Measurements from ENCODE around the gene GCNA.
"Not testable (repeated sequence)": the region's sequence is repeated elsewhere in the genome, so short reads cannot be mapped to it uniquely, and the experiment has no call there.

Gene GCNA

DNA sequence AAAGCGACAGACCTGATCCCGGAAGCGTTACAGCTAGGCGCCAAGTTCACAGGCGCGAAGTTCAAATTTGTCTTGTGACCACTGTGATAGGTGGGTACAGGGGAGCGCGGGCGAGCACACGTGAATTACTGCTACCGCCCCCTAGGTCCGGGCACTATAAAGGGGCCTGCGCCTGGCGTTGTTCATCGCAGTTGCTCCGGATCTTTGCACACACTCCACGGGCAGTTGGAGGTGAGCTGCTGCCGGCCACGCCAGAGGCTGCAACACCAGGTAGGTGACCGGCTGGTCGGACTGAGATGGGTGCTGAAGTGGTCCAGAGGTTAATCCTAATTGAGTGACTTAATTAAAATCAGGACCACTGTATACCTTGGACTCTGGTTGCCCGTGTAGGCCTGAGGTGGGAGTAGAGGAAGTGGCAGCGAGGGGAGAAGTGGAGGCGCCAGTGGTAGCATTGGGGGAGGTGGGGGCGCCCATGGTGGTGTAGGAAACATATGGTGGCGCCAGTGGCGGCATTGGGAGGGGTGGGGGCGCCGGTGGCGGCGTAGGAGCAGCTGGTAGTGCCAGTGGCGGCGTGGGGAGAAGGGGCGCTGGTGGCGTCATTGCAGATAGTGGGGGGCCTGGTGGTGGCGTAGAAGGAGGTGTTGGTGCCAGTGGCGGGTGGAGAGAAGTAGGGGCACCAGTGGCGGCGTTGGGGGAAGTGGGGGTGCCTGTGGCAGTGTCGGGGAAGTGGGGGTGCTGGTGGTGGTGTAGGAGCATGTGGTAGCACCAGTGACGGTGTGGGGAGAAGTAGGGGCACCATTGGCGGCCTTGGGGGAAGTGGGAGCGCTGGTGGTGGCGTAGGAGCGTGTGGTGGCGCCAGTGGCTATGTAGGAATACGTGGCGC is at the start of gene GCNA:
Gene GCNA, plus strand, starts transcription at position 185 of the 883 bp plus-strand sequence. CDS start 2,385 bp downstream, outside the sequence.
- DNase-seq (ENCODE audit: low read depth) = no peak

GRCh38 chrX:71532078-71532752 is 46.0 kb upstream of the GCNA start:
- DNase-seq (ENCODE audit: low read depth) = no peak

DNA sequence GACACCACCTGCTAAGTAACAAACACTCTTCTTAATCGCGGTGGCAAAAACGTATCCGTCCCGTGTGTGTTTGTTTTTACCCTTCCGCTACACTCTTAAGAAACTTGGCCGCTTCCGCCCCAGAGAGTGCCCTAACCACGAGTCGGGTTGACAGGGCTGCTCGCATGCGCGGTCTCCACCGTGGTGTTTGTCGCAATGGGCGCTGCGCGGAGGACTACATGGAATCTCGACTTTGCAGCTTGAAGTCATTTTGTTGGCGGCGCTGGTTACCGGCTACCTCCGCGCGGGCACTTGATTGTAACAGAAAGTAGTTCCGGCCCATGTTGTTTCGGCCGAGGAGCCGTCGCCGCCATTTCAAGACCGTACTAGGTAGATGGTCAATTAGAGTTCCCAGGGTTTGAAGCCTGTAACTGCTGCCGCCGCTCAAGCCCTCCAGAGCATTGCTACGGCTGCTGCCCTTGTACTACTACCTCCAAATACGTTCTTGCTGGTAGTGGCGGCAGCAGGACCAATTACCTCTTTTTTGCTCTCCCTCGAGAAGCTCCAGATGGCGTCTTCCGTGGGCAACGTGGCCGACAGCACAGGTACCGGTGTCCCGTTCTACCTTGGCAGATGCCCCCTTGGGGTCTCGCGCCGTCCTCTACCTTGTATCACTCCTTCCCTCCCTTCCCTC is 45.3 kb upstream of the GCNA start, which contains the start of gene OGT:
Gene OGT, plus strand, starts transcription at position 352 of the 673 bp plus-strand sequence. Its CDS starts 196 bp downstream, at position 548.
- peak; percentile 87 for DNase-seq (ENCODE audit: low read depth)

DNA sequence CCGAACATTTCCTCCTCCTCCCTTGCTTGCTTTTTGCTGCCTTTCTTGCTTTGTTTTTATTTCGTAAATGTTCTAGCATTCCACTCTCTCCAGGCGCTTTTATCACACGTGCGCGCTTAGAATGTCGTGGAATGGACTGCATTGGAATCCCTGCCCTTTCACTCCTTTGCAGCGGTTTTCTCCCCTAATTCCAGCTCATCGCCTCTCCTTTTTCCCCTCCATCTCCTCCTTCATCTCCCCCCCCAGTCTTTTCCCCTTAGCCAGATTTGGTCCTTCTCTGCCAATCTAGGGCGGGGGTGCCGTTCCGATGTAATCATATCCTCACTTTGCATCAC is 44.8 kb upstream of the GCNA start:
- DNase-seq (ENCODE audit: low read depth) = no peak

DNA sequence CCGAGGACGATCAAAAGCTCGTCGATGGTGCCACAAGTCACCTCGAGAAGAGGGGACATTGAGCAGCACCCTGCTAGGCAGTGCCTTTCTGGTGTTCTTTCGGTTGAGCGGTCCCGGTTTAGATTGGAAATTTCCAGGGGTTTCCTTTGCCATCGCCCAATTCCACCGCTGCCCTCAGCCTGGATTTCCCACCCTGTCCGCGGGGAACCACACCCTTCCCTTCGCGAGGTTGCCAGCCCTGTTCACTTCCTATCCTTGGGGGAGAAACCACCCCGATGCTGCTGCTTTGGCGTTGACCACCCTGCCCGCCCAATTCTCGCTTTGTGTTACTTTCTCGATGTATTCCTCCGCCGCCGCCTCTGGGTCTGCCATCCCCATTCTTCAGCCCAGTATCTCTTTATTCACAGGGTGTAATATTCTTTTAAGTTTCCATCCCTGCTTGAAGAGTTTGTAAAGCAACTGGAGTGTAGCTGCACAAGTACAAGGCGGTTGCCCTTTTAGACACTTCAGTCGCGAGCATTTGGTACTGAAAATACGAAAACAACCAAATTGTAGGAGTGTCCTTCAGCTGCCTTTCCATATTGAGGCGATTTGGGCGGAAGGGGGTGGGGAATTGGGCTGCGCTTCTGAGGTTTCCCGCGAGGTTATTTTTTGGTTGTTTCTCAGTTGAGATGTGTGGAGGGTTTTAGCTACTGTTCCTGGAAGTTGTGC is 44.2 kb upstream of the GCNA start:
- no peak for DNase-seq (ENCODE audit: low read depth)

GRCh38 chrX:71534773-71535544 is 43.3 kb upstream of the GCNA start:
- DNase-seq (ENCODE audit: low read depth) = no peak

- no peak for DNase-seq (ENCODE audit: low read depth)
Measured at GRCh38 chrX:71536285-71536684, 42.0 kb upstream of the GCNA start.

DNA sequence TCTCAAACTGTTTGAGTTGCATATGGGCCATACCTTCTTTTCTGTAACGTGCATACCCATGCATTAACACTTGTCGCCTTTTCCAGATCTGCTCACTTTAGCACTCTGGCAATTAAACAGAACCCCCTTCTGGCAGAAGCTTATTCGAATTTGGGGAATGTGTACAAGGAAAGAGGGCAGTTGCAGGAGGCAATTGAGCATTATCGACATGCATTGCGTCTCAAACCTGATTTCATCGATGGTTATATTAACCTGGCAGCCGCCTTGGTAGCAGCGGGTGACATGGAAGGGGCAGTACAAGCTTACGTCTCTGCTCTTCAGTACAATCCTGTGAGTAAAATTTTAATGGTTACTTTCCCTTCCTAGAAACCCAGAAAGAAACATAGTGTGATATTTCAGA is 40.5 kb upstream of the GCNA start:
- no peak for DNase-seq (ENCODE audit: low read depth)

GRCh38 chrX:71540801-71541200 is 37.4 kb upstream of the GCNA start:
- no peak for DNase-seq (ENCODE audit: low read depth)

- DNase-seq (ENCODE audit: low read depth) = no peak
Measured at GRCh38 chrX:71541210-71542022, 36.8 kb upstream of the GCNA start.

- DNase-seq (ENCODE audit: low read depth) = no peak
Measured at GRCh38 chrX:71542411-71542810, 35.8 kb upstream of the GCNA start.

DNA sequence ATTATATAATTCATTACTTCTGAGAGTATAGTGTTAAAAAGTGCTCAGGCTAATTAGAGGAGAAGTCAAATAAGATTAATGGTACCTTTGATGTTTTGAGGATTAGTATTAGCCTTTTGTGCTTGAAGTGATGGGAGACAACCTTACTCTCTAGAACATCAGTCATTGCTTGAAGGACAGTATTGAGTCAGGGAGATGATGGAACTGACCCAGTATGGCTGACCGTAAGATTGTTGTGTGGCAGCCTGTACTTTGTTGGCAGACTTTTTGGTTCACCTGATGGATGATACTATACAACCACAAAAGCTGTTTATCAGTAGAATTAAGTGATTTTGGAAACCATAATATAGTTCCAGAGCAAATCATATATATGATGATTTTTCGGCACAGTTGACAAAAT is 35.4 kb upstream of the GCNA start:
- DNase-seq (ENCODE audit: low read depth) = no peak

- DNase-seq (ENCODE audit: low read depth) = peak; percentile 67
Measured at GRCh38 chrX:71543316-71543715, 34.9 kb upstream of the GCNA start.

DNA sequence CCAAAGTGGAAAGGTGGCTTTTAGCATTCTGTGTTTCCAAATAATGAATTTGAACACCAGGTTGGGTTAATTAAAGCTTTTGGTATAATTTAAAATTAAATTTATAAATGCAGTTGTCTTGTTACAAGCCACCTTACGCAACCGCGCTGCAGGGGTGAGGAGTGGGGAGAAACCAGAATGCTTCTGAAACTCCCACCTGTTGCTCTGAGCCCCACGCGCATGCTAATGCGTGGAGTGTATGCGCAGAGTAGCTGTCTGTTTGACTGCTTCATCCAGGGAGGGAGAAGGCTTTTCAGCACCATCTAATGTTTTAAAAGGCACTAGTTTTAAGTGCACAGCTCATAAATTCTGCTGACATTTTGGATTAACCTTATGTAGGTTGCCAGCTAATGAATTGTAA is 32.9 kb upstream of the GCNA start:
- no peak for DNase-seq (ENCODE audit: low read depth)

- no peak for DNase-seq (ENCODE audit: low read depth)
Measured at GRCh38 chrX:71546879-71547278, 31.4 kb upstream of the GCNA start.

DNA sequence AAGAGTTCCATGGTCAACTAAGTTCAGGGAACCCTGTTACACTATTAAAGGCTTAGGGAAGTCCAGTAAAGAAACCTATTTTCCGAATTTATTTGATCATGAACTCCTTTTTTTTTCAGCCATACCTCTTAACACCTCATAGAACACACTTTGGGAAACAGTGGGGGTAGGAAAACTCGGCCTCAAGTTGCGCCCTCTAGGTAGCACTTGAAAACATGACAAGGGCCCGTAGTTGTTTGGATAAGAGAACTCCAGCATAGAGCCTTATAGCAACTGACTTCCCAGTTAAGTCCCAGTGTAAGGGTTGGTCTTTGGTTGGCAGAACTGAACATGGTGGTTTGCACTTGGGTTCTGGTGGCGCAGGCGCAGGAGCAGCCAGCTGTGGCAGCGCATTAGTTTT is 30.9 kb upstream of the GCNA start:
- DNase-seq (ENCODE audit: low read depth) = no peak

- DNase-seq (ENCODE audit: low read depth) = no peak
Measured at GRCh38 chrX:71549986-71550385, 28.3 kb upstream of the GCNA start.

GRCh38 chrX:71550578-71550977 is 27.7 kb upstream of the GCNA start:
- no peak for DNase-seq (ENCODE audit: low read depth)

DNA sequence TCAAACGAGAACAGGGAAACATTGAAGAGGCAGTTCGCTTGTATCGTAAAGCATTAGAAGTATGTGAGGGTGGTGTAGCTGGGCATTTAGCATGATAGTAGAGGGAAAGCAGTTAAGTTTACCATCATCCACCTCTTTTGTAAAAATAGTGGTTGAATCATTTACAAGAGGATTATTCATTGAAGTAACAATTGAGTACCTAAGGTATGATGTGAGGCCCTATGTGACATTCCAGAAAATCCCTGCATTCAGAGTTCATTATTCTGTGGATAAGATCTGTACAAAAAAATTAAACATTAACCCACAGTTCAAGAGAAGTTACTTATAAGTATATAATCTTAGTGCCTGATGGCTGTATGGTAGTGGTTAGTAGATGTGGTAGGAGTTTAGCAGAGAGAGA is 22.2 kb upstream of the GCNA start:
- no peak for DNase-seq (ENCODE audit: low read depth)

DNA sequence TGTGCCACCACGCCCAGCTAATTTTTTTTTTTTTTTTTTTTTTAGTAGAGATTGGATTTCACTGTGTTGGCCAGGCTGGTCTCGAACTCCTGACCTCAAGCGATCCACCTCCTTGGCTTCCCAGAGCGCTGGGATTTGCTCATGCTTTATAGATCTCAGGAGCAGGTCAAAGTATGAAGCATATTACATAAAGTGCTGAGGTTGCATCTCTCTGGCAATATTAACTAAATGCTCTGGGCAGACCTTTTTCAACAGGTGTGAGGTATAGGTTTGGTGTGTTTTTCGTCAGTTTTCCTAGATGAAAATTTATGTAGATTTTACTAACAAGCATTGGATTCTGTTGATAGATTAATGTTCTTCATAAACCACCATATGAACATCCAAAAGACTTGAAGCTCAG is 19.3 kb upstream of the GCNA start:
- no peak for DNase-seq (ENCODE audit: low read depth)

GRCh38 chrX:71559773-71560172 is 18.5 kb upstream of the GCNA start:
- not testable (repeated sequence) for DNase-seq (ENCODE audit: low read depth)
